Epithelial cell of esophagus (primary cell): ENCODE measurements around the gene USP34.
"Not testable (repeated sequence)": the region's sequence is repeated elsewhere in the genome, so short reads cannot be mapped to it uniquely, and the experiment has no call there.

Experiments used
- DNase-seq: peaks from one replicate; pipeline ENCODE4 v3.0.0; 2010; ENCODE audit warnings: low read depth
- H3K4me3 ChIP-seq: 2 replicates; pipeline ENCODE4 v1.5.1; 2011; ENCODE audit warnings: mild to moderate bottlenecking, low read length, control low read depth
- TF ChIP-seq, protein P1 (sequence below): IDR thresholded peaks from 2 replicates; pipeline ENCODE4 v1.5.1; 2011; ENCODE audit warnings: low read depth, mild to moderate bottlenecking, low read length, control low read depth, inconsistent platforms; ENCODE audit not compliant: insufficient read depth; ENCODE audit errors: missing control alignments

USP34 gene

DNA sequence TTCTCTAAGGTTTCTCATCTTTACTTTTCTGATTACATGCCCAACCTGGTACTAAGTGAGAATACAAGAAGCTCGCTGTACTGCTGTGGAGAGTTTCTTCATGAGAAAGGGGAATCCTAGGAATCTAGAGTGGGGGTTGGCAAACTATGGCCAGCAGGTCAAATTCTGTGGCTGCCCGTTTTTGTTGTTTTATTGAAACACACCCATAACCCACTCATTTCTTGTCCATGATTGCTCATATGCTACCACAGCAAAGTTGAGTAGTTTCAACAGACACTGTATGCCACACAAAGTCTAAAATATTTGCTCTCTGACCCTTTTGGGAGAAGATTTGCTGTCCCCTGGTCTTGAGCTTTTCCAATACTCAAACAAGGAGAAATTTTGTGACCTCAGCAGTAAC, 250.1 kb downstream of the USP34 start:
- DNase-seq = peak; percentile 8

DNA sequence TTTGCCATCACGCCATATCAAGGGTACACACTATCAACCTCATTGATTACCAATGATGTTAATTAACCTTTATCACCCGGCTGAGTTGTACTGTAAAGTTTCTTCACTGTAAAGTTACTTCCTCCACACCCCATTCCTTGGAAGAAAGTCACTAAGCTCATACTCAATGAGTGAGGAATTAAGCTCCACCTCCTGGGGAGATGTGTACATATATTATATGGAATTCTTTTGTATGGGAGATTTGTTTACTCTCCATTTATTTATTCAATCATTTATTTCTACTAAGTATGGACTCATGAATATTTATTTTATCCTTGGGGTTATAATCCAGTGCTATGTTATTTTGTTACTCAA, 252.1 kb downstream of the USP34 start:
- DNase-seq = peak; percentile 76
- TF ChIP-seq, protein P1, sequence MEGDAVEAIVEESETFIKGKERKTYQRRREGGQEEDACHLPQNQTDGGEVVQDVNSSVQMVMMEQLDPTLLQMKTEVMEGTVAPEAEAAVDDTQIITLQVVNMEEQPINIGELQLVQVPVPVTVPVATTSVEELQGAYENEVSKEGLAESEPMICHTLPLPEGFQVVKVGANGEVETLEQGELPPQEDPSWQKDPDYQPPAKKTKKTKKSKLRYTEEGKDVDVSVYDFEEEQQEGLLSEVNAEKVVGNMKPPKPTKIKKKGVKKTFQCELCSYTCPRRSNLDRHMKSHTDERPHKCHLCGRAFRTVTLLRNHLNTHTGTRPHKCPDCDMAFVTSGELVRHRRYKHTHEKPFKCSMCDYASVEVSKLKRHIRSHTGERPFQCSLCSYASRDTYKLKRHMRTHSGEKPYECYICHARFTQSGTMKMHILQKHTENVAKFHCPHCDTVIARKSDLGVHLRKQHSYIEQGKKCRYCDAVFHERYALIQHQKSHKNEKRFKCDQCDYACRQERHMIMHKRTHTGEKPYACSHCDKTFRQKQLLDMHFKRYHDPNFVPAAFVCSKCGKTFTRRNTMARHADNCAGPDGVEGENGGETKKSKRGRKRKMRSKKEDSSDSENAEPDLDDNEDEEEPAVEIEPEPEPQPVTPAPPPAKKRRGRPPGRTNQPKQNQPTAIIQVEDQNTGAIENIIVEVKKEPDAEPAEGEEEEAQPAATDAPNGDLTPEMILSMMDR = no peak
- H3K4me3 ChIP-seq = no peak overlapping the region

More for the DNA sequence above, 250.1 kb downstream of the USP34 start:
- H3K4me3 ChIP-seq = no peak overlapping the region
- TF ChIP-seq, protein P1 = no peak

DNA sequence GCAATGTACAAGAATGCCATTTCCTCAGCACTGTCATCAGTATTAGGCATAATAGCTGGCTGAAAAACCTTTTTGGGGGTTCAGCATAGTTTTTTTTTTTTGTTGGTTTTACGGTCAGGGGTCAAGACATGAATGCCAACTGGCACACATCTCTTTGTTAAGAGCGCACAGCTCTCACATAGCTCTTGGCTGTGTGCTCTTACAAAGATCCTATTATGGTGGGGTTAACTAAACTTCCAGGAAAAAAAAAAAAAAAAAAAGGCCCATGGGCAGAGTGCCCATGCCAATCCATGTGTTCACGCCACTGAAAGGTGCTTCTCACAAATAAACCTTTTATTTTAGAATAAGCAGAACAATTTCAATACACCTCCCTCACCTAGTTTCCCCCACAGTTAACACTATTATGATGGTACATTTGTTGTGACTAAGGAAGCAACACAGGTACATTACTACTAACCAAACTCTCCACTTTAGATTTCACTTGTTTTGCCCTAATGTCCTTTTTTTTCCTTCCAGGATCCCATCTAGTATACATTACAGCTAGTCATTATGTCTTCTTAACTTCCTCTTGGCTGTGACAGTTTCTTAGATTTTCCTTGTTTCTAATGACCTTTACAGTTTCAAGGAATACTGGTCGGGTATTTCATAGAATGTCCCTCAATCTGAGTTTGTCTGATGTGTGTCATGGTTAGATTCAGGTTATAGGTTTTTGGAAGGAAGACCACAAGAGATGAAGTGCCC, 252.6 kb downstream of the USP34 start:
- no peak overlapping the region for H3K4me3 ChIP-seq
- no peak for DNase-seq
- TF ChIP-seq, protein P1 = no peak

DNA sequence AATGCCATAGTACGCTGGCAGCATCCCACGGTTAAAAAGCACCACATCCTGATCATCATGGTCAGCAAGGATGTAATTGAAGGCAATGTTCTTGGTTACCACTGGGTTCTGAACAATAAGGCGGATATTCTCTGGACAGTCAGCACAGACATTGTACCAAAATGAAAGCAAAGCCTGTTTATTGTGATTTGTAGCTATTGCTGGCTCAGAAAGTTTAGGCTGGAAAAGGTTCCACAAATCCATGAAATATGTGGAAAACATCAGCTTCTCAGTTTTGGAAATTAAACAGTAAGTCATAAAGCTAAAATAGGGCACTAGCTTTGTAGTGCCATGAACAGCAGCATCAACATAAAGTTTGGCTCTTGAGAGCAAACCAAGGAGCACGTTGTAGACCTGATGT, 256.7 kb downstream of the USP34 start:
- DNase-seq = no peak
- TF ChIP-seq, protein P1 = no peak
- H3K4me3 ChIP-seq = no peak overlapping the region

DNA sequence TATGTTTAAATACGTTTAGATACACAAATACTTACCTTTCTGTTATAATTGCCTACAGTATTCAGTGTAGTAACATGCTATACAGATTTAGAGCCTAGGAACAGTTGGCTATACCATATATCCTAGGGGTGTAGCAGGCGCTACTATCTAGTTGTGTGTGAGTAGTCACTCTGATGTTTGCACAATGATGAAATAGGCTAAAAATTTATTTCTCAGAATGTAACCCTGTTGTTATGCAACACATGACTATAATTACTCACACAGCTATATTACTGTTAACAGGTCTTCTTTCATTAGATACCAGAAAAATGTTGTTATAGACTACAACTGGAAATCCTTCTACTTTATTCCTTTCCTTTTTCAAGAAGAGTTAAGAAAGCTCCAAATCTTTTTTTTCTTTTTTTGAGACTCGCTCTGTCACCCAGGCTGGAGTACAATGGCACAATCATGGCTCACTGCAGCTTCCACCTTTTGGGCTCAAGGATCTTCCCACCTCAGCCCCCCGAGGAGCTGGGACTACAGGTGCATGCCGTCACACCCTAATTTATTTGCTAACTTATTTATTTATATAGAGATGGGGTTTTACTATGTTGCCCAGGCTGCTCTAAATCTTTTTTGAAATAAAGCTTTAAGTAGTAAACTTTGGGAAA, 260.4 kb downstream of the USP34 start:
- H3K4me3 ChIP-seq = no peak overlapping the region
- peak; percentile 90 for DNase-seq
- TF ChIP-seq, protein P1 = no peak

DNA sequence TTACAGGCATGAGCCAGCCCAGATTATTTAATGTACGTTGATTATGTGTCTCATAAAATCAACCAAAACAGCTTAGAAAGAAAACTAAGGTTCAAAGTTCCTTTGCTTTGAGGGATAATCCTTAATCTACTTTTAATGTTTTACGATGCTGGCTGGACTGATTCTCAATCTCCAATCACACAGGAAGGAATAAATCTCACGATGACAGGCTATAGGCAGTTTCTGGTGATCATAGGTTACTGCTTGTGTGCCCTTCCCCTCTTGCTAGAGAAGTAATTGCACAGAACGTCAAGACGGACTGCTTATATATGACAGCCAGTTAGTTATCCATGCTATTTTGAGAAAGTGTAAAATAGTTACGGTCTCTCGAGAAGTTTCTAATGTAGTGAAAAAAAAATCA, 265.8 kb downstream of the USP34 start:
- DNase-seq = no peak
- no peak overlapping the region for H3K4me3 ChIP-seq
- TF ChIP-seq, protein P1 = no peak

DNA sequence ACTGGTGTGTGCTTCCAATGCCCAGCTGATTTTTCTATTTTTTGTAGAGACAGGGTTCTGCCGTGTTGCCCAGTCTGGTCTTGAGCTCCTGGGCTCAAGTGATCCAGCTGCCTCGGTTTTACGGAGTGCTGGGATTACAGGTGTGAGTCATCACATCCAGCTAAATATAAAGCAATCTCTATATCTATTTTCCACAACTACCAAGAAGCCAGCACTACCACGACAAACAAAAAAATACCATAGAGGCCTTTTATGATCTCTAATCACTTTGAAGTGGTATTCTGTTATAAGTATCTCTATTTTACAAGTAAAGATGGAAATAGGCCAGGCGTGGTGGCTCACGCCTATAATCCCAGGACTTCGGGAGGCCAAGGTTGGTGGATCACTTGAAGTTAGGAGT, 274.2 kb downstream of the USP34 start:
- no peak for DNase-seq
- TF ChIP-seq, protein P1 = no peak
- H3K4me3 ChIP-seq = no peak overlapping the region

DNA sequence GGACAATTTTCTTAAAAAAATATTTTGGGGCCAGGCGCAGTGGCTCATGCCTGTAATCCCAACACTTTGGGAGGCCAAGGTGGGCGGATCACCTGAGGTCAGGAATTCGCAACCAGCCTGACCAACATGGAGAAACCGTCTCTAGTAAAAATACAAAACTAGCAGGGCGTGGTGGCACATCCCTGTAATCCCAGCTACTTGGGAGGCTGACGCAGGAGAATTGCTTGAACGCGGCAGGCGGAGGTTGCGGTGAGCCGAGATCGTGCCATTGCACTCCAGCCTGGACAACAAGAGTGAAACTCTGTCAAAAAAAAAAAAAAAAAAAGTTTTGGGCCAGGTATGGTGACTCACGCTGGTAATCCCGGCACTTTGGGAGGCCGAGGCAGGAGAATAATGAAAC, 276.2 kb downstream of the USP34 start:
- DNase-seq, H3K4me3 ChIP-seq: not testable (repeated sequence)
